22Rv1 (cell line): ENCODE results near the gene SLC12A2.
A peak's percentile ranks its signal among the peaks of the same experiment; 100 is the strongest.

Source experiments
- H3K27ac ChIP-seq: fragments of 450-650 bp; 2 replicates; pipeline ENCODE4 v1.5.1; 2017
- CTCF ChIP-seq: fragments of 450-650 bp; IDR thresholded peaks from 2 replicates; pipeline ENCODE4 v1.5.1; 2017; ENCODE audit warnings: mild to moderate bottlenecking
- ZFX ChIP-seq: fragments of 450-650 bp; IDR thresholded peaks from 2 replicates; pipeline ENCODE4 v1.6.1; 2017; ENCODE audit warnings: antibody characterized with exemption, borderline replicate concordance

SLC12A2 gene

GRCh38 chr5:128109766-128110165 lies 26.2 kb downstream of the SLC12A2 start:
- no peak overlapping the region for H3K27ac ChIP-seq
- TF ChIP-seq CTCF = no peak
- TF ChIP-seq ZFX = no peak

GRCh38 chr5:128111818-128112448 lies 28.4 kb downstream of the SLC12A2 start:
- TF ChIP-seq ZFX (no peak), CTCF (no peak)
- H3K27ac ChIP-seq = no peak overlapping the region

- no peak overlapping the region for H3K27ac ChIP-seq
- TF ChIP-seq CTCF = no peak
- TF ChIP-seq ZFX = no peak
Observed at GRCh38 chr5:128116445-128116844, 32.9 kb downstream of the SLC12A2 start.

GRCh38 chr5:128118214-128118613 lies 34.6 kb downstream of the SLC12A2 start:
- H3K27ac ChIP-seq = no peak overlapping the region
- TF ChIP-seq CTCF (no peak), ZFX (no peak)

- peak overlapping the region; percentile 49 for H3K27ac ChIP-seq
- TF ChIP-seq ZFX (no peak), CTCF (no peak)
Observed at GRCh38 chr5:128121651-128122050, 38.1 kb downstream of the SLC12A2 start.

GRCh38 chr5:128123936-128124335 lies 40.4 kb downstream of the SLC12A2 start:
- no peak overlapping the region for H3K27ac ChIP-seq
- no peak for TF ChIP-seq CTCF
- no peak for TF ChIP-seq ZFX

GRCh38 chr5:128126241-128126640 lies 42.7 kb downstream of the SLC12A2 start:
- TF ChIP-seq ZFX = no peak
- no peak for TF ChIP-seq CTCF
- no peak overlapping the region for H3K27ac ChIP-seq
